Ovary (tissue), 3 donors: Measurements from ENCODE around the gene RPSA.

Experiments
- CTCF ChIP-seq, 3 donors: fragments of 450-650 bp in 2 of 3; fragments of 200-600 bp in 1 of 3; IDR thresholded peaks; one replicate each; pipeline versions ENCODE4 v1.5.1 to v1.8.0; 2016 to 2022; ENCODE audit warnings: antibody characterized with exemption in 3 of 3, mild to moderate bottlenecking in 1 of 3
- EP300 ChIP-seq: sonication (generic); formaldehyde crosslinking; IDR thresholded peaks from one replicate; pipeline ENCODE4 v1.6.1; 2017; ENCODE audit warnings: antibody characterized with exemption
- POLR2A ChIP-seq: fragments of 450-650 bp; IDR thresholded peaks from one replicate; pipeline ENCODE4 v1.6.1; 2017; ENCODE audit warnings: antibody characterized with exemption, mild to moderate bottlenecking, moderate library complexity
- donor health status: DM: no; HTN: no; CAD: no.

- no peak for TF ChIP-seq CTCF (IDR thresholded peaks at IDR 0.05)
- TF ChIP-seq EP300, result no peak
- no peak for TF ChIP-seq POLR2A
Measured at GRCh38 chr3:39420543-39420942, 14.0 kb downstream of the RPSA start.
